SK-N-SH treated with all-trans-retinoic acid at 6 μM for 48 hours (cell line): ENCODE measurements around the gene AGTPBP1.
A peak's percentile ranks its signal among the peaks of the same experiment; 100 is the strongest.

Experiments used
- ARNTL ChIP-seq: fragments of 450-650 bp; formaldehyde crosslinking; IDR thresholded peaks from 2 replicates; pipeline ENCODE4 v1.5.0; 2020; ENCODE audit warnings: low read depth, mild to moderate bottlenecking, moderate library complexity, borderline replicate concordance
- BACH2 ChIP-seq: fragments of 250-450 bp; sonication (Bioruptor Pico); IDR thresholded peaks from 2 replicates; pipeline ENCODE4 v1.9.0; 2021; ENCODE audit warnings: mild to moderate bottlenecking, borderline replicate concordance
- CSDC2 ChIP-seq: fragments of 250-450 bp; sonication (Bioruptor Pico); IDR thresholded peaks from 2 replicates; pipeline ENCODE4 v1.5.0; 2020; ENCODE audit warnings: mild to moderate bottlenecking, moderate library complexity
- ESRRG ChIP-seq: fragments of 250-450 bp; sonication (Bioruptor Pico); IDR thresholded peaks from 2 replicates; pipeline ENCODE4 v1.6.1; 2021; ENCODE audit warnings: mild to moderate bottlenecking
- ISL1 ChIP-seq: fragments of 250-450 bp; sonication (Bioruptor Pico); IDR thresholded peaks from 2 replicates; pipeline ENCODE4 v2.1.2; 2022; ENCODE audit warnings: mild to moderate bottlenecking, moderate library complexity
- PATZ1 ChIP-seq: fragments of 250-450 bp; sonication (Bioruptor Pico); IDR thresholded peaks from 2 replicates; pipeline ENCODE4 v1.8.0; 2020; ENCODE audit warnings: mild to moderate bottlenecking, moderate library complexity, borderline replicate concordance
- POU6F1 ChIP-seq: fragments of 250-450 bp; sonication (Bioruptor Pico); IDR thresholded peaks from 2 replicates; pipeline ENCODE4 v1.8.0; 2021; ENCODE audit warnings: low read depth, mild to moderate bottlenecking, moderate library complexity, borderline replicate concordance
- RARB ChIP-seq: fragments of 250-450 bp; sonication (Bioruptor Pico); IDR thresholded peaks from 2 replicates; pipeline ENCODE4 v1.8.0; 2021; ENCODE audit warnings: mild to moderate bottlenecking, moderate library complexity
- TCF4 ChIP-seq: fragments of 250-450 bp; sonication (Bioruptor Pico); IDR thresholded peaks from 2 replicates; pipeline ENCODE4 v1.8.0; 2021; ENCODE audit warnings: mild to moderate bottlenecking, moderate library complexity, borderline replicate concordance
- TSHZ2 ChIP-seq: fragments of 250-450 bp; sonication (Bioruptor Pico); IDR thresholded peaks from 2 replicates; pipeline ENCODE4 v1.5.0; 2020; ENCODE audit warnings: mild to moderate bottlenecking, moderate library complexity
- ZC3H10 ChIP-seq: fragments of 250-450 bp; sonication (Bioruptor Pico); IDR thresholded peaks from 2 replicates; pipeline ENCODE4 v1.5.1; 2021; ENCODE audit warnings: mild to moderate bottlenecking, moderate library complexity
- ZFP3 ChIP-seq: fragments of 250-450 bp; sonication (Bioruptor Pico); IDR thresholded peaks from 2 replicates; pipeline ENCODE4 v1.5.0; 2020; ENCODE audit warnings: mild to moderate bottlenecking, moderate library complexity
- ZFP30 ChIP-seq: fragments of 450-650 bp; formaldehyde crosslinking; IDR thresholded peaks from 2 replicates; pipeline ENCODE4 v1.5.0; 2022; ENCODE audit warnings: mild to moderate bottlenecking, moderate library complexity
- ZNF8 ChIP-seq: fragments of 450-650 bp; formaldehyde crosslinking; IDR thresholded peaks from 2 replicates; pipeline ENCODE4 v1.5.0; 2020; ENCODE audit warnings: mild to moderate bottlenecking, moderate library complexity

GRCh38 chr9:85610074-85610860 is 131.5 kb downstream of the AGTPBP1 start:
- TF ChIP-seq ZNF8 (CRISPR knock-in tag) (no peak), POU6F1 (CRISPR knock-in tag) (no peak), PATZ1 (CRISPR knock-in tag) (peak; percentile 80; the same call in 1 of the 2 replicates), RARB (CRISPR knock-in tag) (no peak), ZC3H10 (CRISPR knock-in tag) (no peak), ESRRG (CRISPR knock-in tag) (no peak), TSHZ2 (CRISPR knock-in tag) (no peak), ZFP3 (CRISPR knock-in tag) (no peak), ZFP30 (CRISPR knock-in tag) (no peak), CSDC2 (no peak), BACH2 (no peak), TCF4 (CRISPR knock-in tag) (no peak), ARNTL (CRISPR knock-in tag) (no peak), ISL1 (CRISPR knock-in tag) (no peak)
